ENCODE measurements around the gene ARID3A.

The ARID3A gene

DNA sequence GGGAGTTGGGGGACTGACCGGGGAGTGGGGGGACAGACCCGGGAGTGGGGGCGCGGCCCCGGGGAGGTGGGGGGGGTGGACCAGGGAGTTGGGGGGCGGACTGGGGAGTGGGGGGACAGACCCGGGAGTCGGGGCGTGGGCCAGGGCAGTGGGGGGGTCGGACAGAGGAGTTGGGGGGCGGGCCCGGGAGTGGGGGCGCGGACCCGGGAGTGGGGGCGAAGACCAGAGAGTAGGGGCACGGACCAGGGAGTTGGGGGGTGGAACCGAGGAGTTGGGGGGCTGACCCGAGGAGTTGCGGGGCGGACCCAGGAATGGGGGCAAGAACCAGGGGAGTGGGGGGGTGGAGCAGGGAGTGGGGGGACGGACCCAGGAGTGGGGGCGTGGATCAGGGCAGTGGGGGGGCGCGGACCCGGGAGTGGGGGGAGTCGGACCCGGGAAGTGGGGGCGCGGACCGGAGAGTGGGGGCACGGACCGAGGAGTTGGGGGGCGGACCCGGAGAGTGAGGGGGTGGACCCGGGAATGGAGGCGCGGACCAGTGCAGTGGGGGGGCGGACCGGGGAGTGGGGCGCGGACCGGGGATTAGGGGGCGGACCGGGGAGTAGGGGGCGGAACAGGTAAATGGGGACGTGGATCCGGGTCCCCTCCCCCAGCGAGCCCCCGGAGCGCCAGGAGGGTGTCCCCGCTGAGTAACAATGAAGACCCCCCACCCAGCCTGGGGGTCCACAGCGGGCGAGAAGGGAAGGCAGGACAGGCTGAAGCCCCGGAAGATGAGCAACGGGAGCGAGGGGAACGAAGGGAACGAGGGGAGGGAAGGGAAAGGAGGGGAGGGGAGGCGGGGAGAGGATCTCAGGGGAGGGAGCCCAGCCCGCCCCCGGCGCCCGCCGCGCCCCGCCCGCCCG, 13.4 kb upstream of the ARID3A start:
- DNase-seq = no peak

DNA sequence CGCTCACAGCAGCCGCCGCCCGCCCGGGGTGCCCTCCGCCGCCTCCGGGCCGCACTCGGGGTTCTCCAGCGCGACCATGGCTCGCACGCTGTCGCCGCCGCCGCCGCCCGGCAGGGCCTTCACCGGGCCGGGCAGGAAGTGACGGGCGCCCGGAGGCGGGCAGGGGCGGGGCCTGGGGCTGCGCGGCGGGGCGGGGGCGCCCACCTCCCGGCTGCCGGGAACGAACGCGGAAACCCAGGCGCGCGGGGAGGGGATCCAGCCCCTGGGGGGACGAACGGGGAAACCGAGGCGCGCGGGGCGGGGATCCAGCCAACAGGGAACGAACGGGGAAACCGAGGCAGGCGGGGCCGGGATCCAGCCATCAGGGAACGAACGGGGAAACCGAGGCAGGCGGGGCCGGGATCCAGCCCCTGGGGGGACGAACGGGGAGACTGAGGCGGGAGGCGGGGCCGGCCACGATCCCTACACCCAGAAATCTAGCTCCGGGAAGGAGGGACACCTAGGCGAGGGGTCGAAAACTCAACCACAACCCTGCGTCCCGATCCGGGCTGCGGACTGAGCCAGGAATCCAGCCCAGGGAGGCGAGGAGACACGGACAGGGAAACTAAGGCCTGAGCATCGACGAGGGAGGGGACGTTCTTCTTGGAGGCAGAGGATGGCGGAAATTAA, 12.6 kb upstream of the ARID3A start, which contains the start of gene R3HDM4:
Gene R3HDM4, minus strand, starts transcription at position 140 of the 669 bp plus-strand sequence. Its CDS starts 62 bp downstream, at position 78.
- DNase-seq = no peak

DNA sequence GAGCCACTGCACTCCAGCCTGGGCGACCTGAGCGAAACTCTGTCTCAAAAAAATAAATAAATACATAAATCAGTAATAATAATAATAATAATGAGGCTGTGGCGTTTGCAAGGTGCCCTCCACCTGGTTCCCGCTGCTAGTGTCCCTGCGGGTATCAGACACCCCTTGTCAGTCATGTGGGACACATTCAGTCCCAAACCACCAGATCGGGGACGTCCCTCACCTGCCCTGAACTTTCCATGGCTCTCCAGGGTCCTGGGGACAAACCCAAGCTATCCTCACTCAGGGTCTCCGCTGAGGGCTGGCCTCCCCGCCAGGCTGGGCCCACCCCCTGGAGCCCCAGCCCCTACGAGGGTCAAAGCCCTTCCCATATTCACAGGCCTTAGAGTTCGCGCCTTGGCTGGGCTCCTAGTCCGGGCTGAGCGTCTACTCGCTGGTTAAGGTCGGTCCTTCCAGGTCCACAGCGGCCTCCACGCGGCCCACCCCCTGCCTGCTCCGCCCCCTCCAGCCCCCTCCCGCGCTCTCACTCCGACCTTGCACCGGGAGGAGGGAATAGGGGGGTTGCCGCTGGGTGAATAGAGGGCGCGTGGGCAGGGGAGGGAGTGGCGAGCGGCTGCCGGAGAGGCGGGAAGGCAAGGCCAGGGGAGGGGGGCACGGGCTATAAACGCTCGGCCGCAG, 9.1 kb upstream of the ARID3A start:
- no peak for DNase-seq

DNA sequence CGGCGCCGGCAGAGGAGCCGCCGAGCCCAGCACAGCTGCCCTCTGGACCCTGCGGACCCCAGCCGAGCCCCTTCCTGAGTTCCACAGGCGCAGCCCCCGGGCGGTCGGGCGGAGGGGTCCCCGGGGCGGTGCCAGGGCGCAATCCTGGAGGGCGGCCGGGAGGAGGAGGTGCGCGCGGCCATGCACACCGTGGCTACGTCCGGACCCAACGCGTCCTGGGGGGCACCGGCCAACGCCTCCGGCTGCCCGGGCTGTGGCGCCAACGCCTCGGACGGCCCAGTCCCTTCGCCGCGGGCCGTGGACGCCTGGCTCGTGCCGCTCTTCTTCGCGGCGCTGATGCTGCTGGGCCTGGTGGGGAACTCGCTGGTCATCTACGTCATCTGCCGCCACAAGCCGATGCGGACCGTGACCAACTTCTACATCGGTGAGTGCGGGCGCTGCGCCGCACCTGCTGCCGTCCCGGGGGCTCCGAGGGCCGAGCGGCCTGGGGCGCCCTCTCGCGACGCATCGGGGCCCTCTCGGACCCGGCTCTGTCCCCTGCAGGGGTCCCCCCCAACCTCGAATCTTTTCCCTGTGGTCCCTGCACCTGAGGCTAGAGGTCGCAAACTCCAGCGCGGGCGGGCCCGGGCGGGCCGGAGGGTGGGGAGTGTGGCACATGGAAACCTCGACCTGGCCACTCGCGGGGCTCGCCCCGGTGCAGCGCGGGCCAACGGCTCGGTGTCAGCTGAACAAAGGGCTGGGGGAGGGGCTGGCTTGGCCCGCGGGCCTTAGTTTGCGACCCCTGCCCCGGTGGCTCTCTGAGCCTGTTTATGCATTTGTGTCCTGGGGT, 8.3 kb upstream of the ARID3A start, which contains the start of gene KISS1R:
Gene KISS1R, plus strand, starts transcription at position 11 of the 829 bp plus-strand sequence. Its CDS starts 170 bp downstream, at position 181.
- peak; percentile 36 for DNase-seq

DNA sequence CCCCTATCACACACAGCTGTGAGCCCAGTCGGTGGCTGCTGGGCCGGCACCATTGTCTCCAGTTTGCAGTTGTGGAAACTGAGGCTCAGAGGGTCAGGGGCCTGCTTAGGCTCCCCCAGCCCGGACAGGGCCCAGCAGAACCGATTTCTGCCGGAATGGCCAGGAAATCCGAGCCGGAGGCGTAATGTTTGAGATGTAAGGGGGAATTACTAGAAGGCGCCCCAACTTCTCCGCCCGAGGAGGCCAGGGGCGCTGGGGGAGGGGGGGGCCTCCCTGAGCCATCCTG, 7.7 kb upstream of the ARID3A start:
- no peak for DNase-seq

DNA sequence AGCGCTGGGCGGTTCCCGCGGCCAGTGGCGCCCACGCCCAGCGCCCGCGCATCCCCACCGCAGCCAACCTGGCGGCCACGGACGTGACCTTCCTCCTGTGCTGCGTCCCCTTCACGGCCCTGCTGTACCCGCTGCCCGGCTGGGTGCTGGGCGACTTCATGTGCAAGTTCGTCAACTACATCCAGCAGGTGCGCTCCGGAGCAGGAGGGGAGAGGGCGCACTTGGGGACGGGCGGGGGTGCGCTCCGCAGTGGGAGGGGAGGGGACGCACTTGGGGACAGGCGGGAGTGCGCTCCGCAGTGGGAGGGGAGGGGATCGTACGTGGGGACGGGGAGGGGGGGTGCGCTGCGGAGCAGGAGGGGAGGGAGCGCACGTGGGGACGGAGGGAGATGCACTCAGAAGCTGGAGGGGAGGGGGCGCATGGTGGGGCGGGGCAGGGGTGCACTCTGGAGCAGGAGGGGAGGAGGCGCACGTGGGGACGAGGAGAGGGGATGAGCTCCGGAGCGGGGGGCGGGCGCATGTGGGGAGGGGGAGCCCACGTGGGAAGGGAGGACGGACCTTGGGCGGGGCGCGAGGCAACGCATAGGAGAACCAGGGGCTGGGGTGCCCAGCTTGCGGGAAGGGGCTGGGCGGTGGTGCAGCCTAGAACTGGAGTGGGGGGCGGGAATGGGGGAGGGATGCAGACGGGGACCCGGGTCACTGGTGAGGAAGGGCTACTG, 7.2 kb upstream of the ARID3A start:
- DNase-seq = no peak

DNA sequence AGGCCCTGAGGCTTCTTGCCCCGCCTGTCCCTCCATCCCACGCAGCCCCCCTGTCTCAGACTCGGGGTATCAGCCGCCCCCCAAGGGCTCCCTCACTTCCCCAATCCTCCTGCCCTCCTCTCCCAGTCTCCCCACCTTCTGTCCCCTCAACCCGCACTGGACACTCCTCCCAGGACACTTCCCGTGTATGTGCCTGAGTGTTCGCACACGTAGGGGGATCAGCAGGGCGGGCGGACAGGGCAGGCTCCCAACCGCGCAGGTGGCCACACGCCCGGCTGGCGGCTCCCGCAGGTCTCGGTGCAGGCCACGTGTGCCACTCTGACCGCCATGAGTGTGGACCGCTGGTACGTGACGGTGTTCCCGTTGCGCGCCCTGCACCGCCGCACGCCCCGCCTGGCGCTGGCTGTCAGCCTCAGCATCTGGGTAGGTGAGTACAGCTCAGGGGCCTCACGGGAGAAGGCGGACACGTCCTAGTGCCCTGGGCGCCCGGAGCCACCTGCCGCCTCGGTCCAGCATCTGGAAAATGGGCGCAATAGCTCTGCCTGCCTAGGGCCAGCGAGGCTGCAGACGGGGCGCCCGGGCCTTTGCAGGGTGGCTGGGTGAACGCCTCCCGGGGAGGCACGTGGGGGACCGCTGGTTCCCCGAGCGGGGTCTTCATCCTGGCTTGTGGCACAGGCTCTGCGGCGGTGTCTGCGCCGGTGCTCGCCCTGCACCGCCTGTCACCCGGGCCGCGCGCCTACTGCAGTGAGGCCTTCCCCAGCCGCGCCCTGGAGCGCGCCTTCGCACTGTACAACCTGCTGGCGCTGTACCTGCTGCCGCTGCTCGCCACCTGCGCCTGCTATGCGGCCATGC, 6.4 kb upstream of the ARID3A start:
- peak; percentile 53 for DNase-seq

DNA sequence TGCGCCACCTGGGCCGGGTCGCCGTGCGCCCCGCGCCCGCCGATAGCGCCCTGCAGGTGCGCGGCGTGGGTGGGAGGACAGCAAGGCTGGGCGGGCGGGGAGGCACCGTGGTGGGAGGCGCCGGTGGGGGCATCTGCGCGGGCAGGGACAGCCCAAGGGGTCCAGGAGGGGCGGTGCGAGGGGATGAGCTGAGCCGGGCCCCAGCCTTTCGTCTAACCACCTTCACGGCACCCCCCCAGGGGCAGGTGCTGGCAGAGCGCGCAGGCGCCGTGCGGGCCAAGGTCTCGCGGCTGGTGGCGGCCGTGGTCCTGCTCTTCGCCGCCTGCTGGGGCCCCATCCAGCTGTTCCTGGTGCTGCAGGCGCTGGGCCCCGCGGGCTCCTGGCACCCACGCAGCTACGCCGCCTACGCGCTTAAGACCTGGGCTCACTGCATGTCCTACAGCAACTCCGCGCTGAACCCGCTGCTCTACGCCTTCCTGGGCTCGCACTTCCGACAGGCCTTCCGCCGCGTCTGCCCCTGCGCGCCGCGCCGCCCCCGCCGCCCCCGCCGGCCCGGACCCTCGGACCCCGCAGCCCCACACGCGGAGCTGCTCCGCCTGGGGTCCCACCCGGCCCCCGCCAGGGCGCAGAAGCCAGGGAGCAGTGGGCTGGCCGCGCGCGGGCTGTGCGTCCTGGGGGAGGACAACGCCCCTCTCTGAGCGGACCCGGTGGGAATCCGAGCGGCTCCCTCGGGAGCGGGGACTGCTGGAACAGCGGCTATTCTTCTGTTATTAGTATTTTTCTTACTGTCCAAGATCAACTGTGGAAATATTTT, 5.6 kb upstream of the ARID3A start:
- peak; percentile 53 for DNase-seq

DNA sequence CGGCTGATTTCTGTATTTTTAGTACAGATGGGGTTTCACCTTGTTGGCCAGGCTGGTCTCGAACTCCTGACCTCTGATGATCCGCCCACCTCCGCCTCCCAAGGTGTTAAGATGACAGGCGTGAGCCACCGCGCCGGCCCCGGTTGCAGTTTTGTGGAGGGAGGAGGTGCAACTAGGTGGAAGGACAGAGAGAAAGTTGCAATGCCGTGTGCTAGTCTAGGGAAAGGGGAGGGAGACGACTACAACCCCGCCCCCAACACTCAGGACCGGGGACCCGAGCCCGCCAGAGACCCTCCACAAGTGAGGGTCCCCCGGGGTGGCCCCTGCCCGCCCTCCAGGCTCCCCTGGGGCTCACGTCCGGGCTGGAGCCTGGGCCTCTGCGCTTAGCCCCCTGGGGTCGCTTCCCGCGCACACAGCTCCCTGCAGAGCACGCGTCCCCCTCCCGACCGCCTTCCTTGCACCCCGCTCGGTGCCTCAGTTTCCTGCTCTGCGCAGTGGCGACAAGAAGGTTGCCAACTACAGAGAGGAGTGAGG, 1.2 kb upstream of the ARID3A start:
- no peak for DNase-seq

DNA sequence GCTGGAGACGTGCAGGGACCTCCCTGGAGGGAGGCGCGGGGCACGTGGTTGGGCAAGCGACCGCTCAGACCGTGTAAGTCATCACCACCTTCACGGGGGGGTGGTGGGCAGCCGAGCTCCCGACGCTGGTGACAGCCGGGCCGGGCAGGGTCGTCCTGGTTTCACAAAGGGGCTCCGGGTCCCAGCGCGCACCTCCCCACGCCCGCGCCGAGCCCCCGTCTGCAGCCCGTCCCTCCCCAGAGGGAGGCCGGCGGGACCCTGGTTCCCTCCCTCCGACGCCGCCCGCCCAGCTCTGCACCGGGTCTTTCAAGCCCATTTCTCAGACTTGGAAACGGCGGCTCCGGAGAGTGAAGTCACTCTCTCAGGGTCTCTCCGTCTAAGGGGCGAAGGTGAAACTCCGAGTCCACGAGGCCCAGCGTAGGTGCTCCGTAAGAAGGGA, 729 bp upstream of the ARID3A start:
- no peak for DNase-seq

DNA sequence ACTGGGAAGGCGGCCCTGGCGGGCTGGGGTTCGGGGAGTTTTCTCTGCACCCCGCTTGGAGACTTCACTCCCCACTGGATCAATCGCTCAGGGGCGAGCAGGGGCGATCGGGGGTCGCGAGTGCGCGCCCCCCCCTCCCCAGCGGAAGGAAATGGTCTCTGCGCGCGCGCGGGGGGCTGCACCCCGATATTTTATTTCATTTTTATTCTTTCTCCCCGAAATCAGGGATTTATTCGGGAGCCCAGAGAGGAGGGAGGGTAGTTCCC, 421 bp downstream of the ARID3A start:
- no peak for DNase-seq

DNA sequence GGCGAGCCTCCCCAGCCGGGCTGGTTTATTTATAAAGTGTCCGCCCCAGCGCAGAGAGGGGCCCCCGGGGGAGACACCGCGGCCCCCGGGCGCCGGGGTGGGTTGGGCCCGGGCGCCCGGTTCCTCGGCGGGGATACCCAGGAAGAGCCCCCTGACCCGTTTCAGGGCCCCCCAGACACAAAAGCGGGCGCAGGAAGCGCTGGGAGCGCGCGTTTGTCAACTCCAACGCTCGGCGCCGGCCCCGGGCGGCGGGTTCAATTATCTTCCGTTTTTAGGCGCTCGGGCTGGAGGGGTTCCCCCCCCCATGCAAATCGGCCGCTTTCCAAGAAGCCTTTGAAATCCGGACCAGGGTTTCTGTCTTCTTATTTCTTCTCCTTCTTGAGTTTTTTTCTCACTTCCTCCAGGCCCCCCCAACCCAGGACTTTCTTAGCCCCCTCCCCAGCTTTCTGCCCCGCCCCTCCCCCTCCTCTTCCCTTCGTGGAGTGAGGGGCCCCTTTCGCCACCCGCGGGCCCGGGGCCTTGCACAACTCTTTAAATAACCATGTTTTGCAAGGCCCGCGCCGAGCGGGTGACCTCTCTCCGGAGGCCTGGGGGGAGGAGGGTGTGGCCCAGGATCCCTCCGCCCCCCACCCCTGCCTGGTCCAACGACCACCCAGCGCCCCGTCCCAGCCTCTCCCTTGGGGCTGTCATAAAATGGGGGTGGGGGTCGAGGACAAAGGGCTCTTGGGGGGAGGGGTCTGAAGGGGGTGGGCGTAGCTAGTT, 935 bp downstream of the ARID3A start:
- DNase-seq = no peak

DNA sequence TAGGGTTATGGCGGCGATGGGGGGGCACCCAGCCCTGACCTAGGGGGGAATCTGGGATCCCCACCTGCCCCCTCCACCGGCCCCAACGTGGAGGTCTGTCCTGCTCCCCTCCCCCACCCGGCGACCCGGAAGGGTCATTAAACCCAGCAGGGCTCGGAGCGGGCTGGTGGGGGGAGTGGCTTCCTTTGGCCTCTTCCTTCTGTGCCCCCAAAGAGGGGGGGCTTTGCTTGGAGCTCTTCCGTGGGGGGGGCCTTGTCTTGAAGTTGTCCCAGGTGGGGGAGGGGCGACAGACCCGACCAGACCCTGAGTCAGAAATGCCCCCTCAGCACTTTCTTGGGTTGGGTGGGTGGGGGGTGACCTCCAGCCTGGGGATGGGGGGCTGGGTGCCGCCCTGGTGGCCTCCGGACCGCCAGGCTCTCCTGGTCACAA, 1.5 kb downstream of the ARID3A start:
- no peak for DNase-seq

DNA sequence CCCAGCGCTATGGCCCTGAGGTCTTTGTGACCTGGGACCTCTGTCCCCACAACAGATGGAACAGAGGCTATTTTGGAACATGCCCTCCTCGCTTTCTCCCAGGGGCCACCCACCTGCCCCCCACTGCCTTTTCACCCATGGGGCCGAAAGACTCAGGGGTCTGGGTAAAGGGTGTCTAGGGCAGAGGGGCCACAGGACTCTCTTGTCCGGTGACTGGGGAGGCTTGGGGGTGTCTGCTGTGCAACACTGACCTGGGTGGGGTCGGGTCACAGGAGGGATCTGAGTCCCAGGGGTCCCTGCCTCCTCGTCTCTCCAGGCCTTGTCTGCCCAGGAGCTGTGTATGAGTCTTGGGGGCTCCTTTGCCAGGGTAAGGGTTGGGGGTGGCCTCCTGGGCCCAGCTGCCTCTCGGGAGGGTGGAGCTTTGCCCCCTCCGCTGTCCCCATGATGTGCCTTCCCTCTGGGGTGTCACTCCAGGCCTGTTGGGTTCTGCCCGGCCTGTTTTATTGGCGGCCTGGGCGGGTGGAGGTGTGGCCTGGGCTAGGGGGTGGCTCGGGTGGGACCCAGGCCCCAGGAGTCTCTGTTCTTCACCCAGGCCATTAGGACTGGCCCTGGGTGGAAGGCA, 2.1 kb downstream of the ARID3A start:
- no peak for DNase-seq

DNA sequence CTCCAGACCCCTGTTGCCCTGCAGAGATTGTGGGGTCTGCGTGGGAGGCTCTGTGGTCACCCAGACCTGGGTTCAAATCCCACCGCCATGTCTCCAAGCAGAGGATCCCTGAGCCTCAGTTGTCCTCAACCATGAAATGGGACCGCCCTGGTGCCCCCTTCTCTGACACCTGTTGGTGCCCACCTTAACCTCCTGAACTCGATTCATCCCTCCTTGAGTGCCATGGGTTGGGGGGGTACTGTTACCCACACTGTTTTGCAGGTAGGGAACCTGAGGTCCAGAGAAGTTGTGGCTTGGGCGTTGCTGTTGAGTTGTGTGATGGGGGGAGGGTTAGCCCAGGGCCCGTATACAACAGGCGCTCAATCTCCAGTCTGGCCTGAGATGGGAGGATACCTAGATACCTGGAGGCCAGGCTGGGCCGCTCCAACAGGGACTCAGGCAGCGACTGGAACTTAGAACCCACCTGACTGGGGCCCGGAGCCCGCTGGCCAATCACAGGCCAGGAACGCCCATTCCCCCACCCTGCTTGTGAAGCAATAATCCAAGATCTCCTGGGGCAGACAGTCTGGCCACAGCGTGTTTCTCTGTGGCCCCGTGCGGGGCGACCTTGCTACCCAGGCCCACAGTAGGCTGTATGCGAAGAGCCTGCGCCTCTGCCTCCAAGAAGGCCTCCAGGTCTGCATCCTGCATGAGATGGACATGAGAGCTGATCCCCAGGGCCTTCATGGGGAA, 2.8 kb downstream of the ARID3A start:
- DNase-seq = no peak

DNA sequence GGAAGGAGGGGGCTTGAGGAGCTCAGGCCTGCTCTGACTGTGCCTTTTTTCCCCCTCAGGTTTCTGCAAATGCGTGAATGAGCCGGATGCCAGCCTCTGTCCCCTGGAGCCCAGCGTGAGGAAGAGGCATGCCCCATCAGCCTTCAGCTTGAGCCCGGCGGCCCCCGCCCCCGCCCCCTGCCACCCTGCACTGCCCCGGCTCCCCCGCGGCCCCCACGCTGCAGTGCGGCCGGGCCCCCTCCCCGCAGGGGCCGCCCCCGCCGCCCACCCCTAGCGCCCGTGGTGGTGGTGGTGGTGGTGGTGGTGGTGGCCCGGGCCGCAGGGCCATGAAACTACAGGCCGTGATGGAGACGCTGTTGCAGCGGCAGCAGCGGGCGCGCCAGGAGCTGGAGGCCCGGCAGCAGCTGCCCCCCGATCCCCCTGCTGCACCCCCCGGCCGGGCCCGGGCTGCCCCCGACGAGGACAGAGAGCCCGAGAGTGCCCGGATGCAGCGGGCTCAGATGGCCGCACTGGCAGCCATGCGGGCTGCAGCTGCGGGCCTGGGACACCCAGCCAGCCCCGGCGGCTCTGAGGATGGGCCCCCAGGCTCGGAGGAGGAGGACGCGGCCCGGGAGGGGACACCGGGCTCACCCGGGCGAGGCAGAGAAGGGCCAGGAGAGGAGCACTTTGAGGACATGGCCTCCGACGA, 3.5 kb downstream of the ARID3A start:
- no peak for DNase-seq

DNA sequence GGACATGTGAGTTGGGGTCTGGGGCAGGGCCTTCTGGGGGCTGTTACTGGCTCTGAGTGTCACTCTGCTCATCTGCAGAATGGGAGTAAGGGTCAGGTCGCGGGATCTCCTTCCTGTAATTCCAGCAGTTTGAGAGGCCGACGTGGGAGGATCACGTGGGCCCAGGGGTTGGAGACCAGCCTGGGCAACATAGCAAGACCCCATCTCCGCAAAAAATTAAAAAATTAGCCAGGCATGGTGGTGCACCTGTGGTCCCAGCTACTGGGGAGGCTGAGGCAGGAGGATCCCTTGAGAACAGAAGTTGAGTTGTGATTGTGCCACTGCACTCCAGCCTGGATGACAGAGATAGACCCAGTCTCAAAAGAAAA, 4.0 kb downstream of the ARID3A start:
- DNase-seq = no peak
